ENCODE measurements around the gene TSSC4.

The TSSC4 gene

GRCh38 chr11:2406878-2407410, 6.4 kb downstream of the TSSC4 start:
- Histone ChIP-seq H3K9me3 (ENCODE audit: severe bottlenecking) (no peaks in the 10 kb centered on the region), H3K4me1 (ENCODE audit: insufficient read depth, poor library complexity, severe bottlenecking) (no peaks in the 10 kb centered on the region), H3K4me3 (ENCODE audit: severe bottlenecking) (no peak overlapping the region), H3K27me3 (ENCODE audit: insufficient read depth, poor library complexity, severe bottlenecking) (no peaks in the 10 kb centered on the region), H3K27ac (ENCODE audit: poor library complexity, severe bottlenecking) (no peak overlapping the region), H3K36me3 (ENCODE audit: low read depth) (peaks cover 11% of the 10 kb centered on the region)
- no peak for DNase-seq (ENCODE audit: low spot score)
- TF ChIP-seq CTCF (IDR thresholded peaks at IDR 0.05; ENCODE audit: poor library complexity, severe bottlenecking): no peak
- no peak for ATAC-seq (ENCODE audit: low read depth)

GRCh38 chr11:2408671-2409070, 8.1 kb downstream of the TSSC4 start:
- Histone ChIP-seq H3K9me3 (ENCODE audit: severe bottlenecking) (no peaks in the 10 kb centered on the region), H3K27me3 (ENCODE audit: insufficient read depth, poor library complexity, severe bottlenecking) (no peaks in the 10 kb centered on the region), H3K27ac (ENCODE audit: poor library complexity, severe bottlenecking) (no peak overlapping the region), H3K4me3 (ENCODE audit: severe bottlenecking) (no peak overlapping the region), H3K4me1 (ENCODE audit: insufficient read depth, poor library complexity, severe bottlenecking) (no peaks in the 10 kb centered on the region), H3K36me3 (ENCODE audit: low read depth) (no peaks in the 10 kb centered on the region)
- no peak for TF ChIP-seq CTCF (IDR thresholded peaks at IDR 0.05; ENCODE audit: poor library complexity, severe bottlenecking)
- ATAC-seq (ENCODE audit: low read depth) (no peak), DNase-seq (ENCODE audit: low spot score) (no peak)

GRCh38 chr11:2409126-2409525, 8.6 kb downstream of the TSSC4 start:
- ATAC-seq (ENCODE audit: low read depth): no peak

GRCh38 chr11:2409611-2410468, 9.3 kb downstream of the TSSC4 start:
- no peaks in the 10 kb centered on the region for H3K9me3 ChIP-seq (ENCODE audit: severe bottlenecking)
- ATAC-seq (ENCODE audit: low read depth) (no peak), DNase-seq (ENCODE audit: low spot score) (no peak)
- no peaks in the 10 kb centered on the region for H3K27me3 ChIP-seq (ENCODE audit: insufficient read depth, poor library complexity, severe bottlenecking)
- no peak overlapping the region for H3K4me3 ChIP-seq (ENCODE audit: severe bottlenecking)
- no peaks in the 10 kb centered on the region for H3K4me1 ChIP-seq (ENCODE audit: insufficient read depth, poor library complexity, severe bottlenecking)
- no peak overlapping the region for H3K27ac ChIP-seq (ENCODE audit: poor library complexity, severe bottlenecking)
- TF ChIP-seq CTCF (IDR thresholded peaks at IDR 0.05; ENCODE audit: poor library complexity, severe bottlenecking): no peak
- H3K36me3 ChIP-seq (ENCODE audit: low read depth): no peaks in the 10 kb centered on the region

More at GRCh38 chr11:2409126-2409525, 8.6 kb downstream of the TSSC4 start:
- no peak overlapping the region for H3K27ac ChIP-seq (ENCODE audit: poor library complexity, severe bottlenecking)
- DNase-seq (ENCODE audit: low spot score): no peak
- H3K9me3 ChIP-seq (ENCODE audit: severe bottlenecking): no peaks in the 10 kb centered on the region
- no peaks in the 10 kb centered on the region for H3K27me3 ChIP-seq (ENCODE audit: insufficient read depth, poor library complexity, severe bottlenecking)
- no peak for TF ChIP-seq CTCF (IDR thresholded peaks at IDR 0.05; ENCODE audit: poor library complexity, severe bottlenecking)
- H3K4me3 ChIP-seq (ENCODE audit: severe bottlenecking): no peak overlapping the region
- no peaks in the 10 kb centered on the region for H3K4me1 ChIP-seq (ENCODE audit: insufficient read depth, poor library complexity, severe bottlenecking)
- H3K36me3 ChIP-seq (ENCODE audit: low read depth): no peaks in the 10 kb centered on the region

- H3K27ac ChIP-seq (ENCODE audit: poor library complexity, severe bottlenecking): no peak overlapping the region
- no peak overlapping the region for H3K4me3 ChIP-seq (ENCODE audit: severe bottlenecking)
- H3K4me1 ChIP-seq (ENCODE audit: insufficient read depth, poor library complexity, severe bottlenecking): no peaks in the 10 kb centered on the region
- no peak for TF ChIP-seq CTCF (IDR thresholded peaks at IDR 0.05; ENCODE audit: poor library complexity, severe bottlenecking)
- H3K27me3 ChIP-seq (ENCODE audit: insufficient read depth, poor library complexity, severe bottlenecking): no peaks in the 10 kb centered on the region
- no peaks in the 10 kb centered on the region for H3K9me3 ChIP-seq (ENCODE audit: severe bottlenecking)
- ATAC-seq (ENCODE audit: low read depth) (no peak), DNase-seq (ENCODE audit: low spot score) (no peak)
- no peaks in the 10 kb centered on the region for H3K36me3 ChIP-seq (ENCODE audit: low read depth)
These were observed 10.1 kb downstream of the TSSC4 start for GRCh38 chr11:2410616-2411015.

All from RWPE2 (cell line).